ENCODE results near the gene FZD4.
A peak's percentile ranks its signal among the peaks of the same experiment; 100 is the strongest.

FZD4 gene

DNA sequence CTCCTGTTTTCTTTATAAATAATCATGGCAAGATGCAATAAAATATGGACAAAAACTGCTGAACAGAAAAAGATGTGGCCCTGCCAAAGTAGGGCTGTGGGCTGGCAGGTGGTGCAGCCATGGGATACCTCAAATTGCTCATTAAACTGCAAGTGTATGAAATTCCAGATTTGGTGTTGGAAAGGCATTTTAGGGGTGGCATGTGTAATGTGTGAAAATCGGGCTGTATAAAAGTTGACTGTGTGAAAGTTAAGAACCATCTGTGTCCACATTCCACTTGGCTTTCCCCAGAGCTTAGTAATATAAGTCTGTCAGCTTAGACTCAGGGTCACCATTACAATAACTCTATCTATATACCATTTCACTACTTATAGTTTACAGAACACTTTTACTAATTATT is 34.8 kb upstream of the FZD4 start:
- H3K4me3 ChIP-seq (ENCODE audit: extremely low read depth, insufficient read depth, low read length, poor library complexity, severe bottlenecking): no peak overlapping the region
- H3K4me1 ChIP-seq (ENCODE audit: control insufficient read depth, insufficient read depth, low read length, poor library complexity, severe bottlenecking): peaks cover 37% of the 10 kb centered on the region
- no peaks in the 10 kb centered on the region for H3K9me3 ChIP-seq (ENCODE audit: control insufficient read depth, low read length)
- H3K36me3 ChIP-seq (ENCODE audit: control insufficient read depth, insufficient read depth, low read length): no peaks in the 10 kb centered on the region
- no CpG with 5 or more reads among the region's 1 CpG for WGBS, 2 experiments (ENCODE audit: insufficient coverage in 2 of 2)
- peak overlapping the region; percentile 80 for H3K27ac ChIP-seq (ENCODE audit: low read depth, low read length, severe bottlenecking)

DNA sequence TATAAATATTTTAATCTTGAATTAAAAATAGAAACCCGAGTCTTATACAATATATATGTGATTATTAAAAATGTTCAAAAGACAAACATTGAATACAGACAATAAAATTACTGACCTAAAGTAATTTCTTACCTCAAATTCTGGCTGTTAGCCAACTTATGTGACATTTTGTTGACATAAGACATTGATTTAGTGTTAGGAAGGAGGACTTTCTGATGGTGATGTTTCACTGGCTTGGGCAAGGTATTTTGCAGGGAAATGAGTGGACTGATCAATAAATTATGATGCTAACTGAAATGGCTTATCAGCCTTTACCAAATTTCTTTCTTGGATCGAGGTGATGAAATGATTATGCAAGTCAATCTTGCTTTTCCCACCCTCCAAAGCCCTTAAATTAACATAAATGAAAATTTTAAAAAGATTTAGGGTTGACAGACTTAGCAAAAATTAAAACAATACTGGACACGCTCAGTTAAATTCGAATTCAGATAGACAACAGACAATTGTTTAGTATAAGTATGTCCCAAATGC is 33.2 kb upstream of the FZD4 start:
- Histone ChIP-seq H3K4me1 (ENCODE audit: control insufficient read depth, insufficient read depth, low read length, poor library complexity, severe bottlenecking) (peaks cover 35% of the 10 kb centered on the region), H3K9me3 (ENCODE audit: control insufficient read depth, low read length) (no peaks in the 10 kb centered on the region), H3K27ac (ENCODE audit: low read depth, low read length, severe bottlenecking) (no peak overlapping the region), H3K36me3 (ENCODE audit: control insufficient read depth, insufficient read depth, low read length) (no peaks in the 10 kb centered on the region), H3K4me3 (ENCODE audit: extremely low read depth, insufficient read depth, low read length, poor library complexity, severe bottlenecking) (no peak overlapping the region)
- no CpG with 5 or more reads among the region's 4 CpGs for WGBS, 2 experiments (ENCODE audit: insufficient coverage in 2 of 2)

DNA sequence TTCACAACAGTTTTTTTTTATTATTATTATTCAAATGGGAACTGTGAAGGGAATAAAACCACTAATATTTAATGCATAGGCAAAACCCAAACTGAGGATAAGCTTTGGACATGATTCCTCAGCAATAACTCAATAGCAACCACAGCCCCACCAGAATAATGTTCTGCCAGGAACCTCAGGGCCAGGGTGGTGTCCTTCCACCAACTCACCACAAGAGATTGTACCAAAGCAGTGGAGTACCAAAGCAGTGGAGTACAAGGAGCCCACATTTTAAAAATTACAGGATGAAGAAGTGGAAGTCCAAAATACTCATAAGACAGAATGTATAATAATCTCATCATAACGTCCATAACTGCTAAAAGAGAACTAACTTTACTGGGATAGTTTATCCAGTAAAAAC is 32.5 kb upstream of the FZD4 start:
- H3K27ac ChIP-seq (ENCODE audit: low read depth, low read length, severe bottlenecking): no peak overlapping the region
- no peaks in the 10 kb centered on the region for H3K9me3 ChIP-seq (ENCODE audit: control insufficient read depth, low read length)
- no CpG with 5 or more reads among the region's 1 CpG for WGBS, 2 experiments (ENCODE audit: insufficient coverage in 2 of 2)
- no peak overlapping the region for H3K4me3 ChIP-seq (ENCODE audit: extremely low read depth, insufficient read depth, low read length, poor library complexity, severe bottlenecking)
- H3K36me3 ChIP-seq (ENCODE audit: control insufficient read depth, insufficient read depth, low read length): no peaks in the 10 kb centered on the region
- peaks cover 27% of the 10 kb centered on the region for H3K4me1 ChIP-seq (ENCODE audit: control insufficient read depth, insufficient read depth, low read length, poor library complexity, severe bottlenecking)

DNA sequence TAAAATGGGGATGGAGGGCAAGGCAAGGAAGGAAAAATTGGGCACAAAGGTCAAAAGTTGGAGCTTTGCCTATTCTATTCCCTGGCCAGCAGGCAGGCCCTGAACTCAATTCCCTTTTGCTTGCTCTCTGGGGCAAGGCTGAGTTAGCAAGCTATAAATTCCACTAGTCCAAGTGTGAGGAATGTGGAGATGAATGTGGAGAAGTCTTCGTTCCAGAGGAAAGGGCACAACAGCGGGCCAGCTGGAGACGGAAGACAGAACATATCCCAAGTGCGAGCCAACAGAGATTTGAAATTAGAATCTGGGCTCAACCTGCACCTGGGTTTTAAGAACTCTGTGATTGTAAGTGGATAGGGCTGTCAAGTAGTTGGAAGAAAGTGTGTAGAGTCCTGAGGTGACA is 29.5 kb upstream of the FZD4 start:
- 95 to 98% methylated on average over 4 of the region's 4 CpGs for WGBS, 2 experiments (ENCODE audit: insufficient coverage in 2 of 2)
- peaks cover 8% of the 10 kb centered on the region for H3K4me1 ChIP-seq (ENCODE audit: control insufficient read depth, insufficient read depth, low read length, poor library complexity, severe bottlenecking)
- no peaks in the 10 kb centered on the region for H3K9me3 ChIP-seq (ENCODE audit: control insufficient read depth, low read length)
- H3K27ac ChIP-seq (ENCODE audit: low read depth, low read length, severe bottlenecking): no peak overlapping the region
- no peak overlapping the region for H3K4me3 ChIP-seq (ENCODE audit: extremely low read depth, insufficient read depth, low read length, poor library complexity, severe bottlenecking)
- no peaks in the 10 kb centered on the region for H3K36me3 ChIP-seq (ENCODE audit: control insufficient read depth, insufficient read depth, low read length)

DNA sequence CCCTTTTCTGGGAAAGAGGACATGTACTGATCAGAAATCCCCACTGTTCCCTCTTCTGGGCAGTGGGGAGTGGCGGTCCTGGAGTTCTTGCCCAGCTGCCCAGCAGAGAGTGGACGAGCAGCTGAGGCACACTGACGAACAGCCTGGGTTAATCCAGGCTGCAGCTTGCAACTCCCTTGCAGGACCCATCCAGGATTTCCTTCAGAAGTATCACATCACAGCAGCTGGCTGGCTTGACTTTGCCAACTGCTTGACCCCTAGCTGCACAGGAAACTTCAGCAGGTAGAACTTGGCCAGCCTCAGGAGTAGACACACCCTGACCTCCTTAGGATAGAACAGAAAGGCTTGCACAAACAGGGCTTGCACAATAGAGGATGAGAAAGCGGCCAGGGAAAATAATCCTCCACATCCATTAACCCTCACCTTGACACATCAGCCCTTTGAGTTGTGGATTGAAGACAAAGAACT is 27.9 kb upstream of the FZD4 start:
- 100% methylated on average over 1 to 2 of the region's 4 CpGs for WGBS, 2 experiments (ENCODE audit: insufficient coverage in 2 of 2)
- Histone ChIP-seq H3K4me1 (ENCODE audit: control insufficient read depth, insufficient read depth, low read length, poor library complexity, severe bottlenecking) (peaks cover 6% of the 10 kb centered on the region), H3K27ac (ENCODE audit: low read depth, low read length, severe bottlenecking) (no peak overlapping the region), H3K4me3 (ENCODE audit: extremely low read depth, insufficient read depth, low read length, poor library complexity, severe bottlenecking) (no peak overlapping the region), H3K36me3 (ENCODE audit: control insufficient read depth, insufficient read depth, low read length) (no peaks in the 10 kb centered on the region), H3K9me3 (ENCODE audit: control insufficient read depth, low read length) (no peaks in the 10 kb centered on the region)

DNA sequence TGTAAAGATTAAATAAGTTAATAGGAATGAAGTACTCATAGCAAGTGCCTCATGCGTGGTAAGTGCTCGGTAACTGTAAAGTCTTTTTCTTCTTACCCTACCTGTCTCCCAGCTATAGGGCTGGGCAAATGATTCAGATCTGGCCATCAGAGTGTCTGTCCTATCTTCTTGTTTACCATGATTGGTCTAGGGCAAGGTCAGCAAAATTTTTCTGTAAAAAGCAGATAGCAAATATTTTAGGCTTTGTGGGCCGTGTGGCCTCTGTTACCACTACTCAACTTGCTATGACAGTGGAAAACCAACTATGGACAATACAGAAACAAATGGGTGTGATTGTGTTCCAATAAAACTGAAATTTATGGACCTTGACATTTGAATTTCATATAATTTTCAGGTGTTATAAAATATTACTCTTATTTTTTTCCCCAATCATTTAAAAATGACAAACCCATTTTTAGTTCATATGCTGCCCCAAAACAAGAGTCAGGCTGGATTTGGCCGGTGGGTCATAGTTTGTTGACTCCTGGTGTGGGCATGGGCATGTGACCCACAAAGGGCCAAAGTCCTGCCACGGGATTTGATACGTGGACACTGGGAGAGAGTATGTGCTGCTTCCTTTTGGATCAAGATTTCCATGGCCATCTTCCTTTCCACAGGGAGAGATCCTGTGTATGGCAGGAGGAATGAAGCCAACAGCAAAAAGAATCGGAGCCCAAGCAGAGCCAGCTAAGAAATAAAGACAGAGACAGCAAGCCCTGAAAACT is 26.8 kb upstream of the FZD4 start:
- H3K9me3 ChIP-seq (ENCODE audit: control insufficient read depth, low read length): no peaks in the 10 kb centered on the region
- no peak overlapping the region for H3K4me3 ChIP-seq (ENCODE audit: extremely low read depth, insufficient read depth, low read length, poor library complexity, severe bottlenecking)
- WGBS, 2 experiments (ENCODE audit: insufficient coverage in 2 of 2): 89 to 100% methylated on average over 3 to 4 of the region's 7 CpGs
- no peaks in the 10 kb centered on the region for H3K36me3 ChIP-seq (ENCODE audit: control insufficient read depth, insufficient read depth, low read length)
- peaks cover 6% of the 10 kb centered on the region for H3K4me1 ChIP-seq (ENCODE audit: control insufficient read depth, insufficient read depth, low read length, poor library complexity, severe bottlenecking)
- H3K27ac ChIP-seq (ENCODE audit: low read depth, low read length, severe bottlenecking): no peak overlapping the region

DNA sequence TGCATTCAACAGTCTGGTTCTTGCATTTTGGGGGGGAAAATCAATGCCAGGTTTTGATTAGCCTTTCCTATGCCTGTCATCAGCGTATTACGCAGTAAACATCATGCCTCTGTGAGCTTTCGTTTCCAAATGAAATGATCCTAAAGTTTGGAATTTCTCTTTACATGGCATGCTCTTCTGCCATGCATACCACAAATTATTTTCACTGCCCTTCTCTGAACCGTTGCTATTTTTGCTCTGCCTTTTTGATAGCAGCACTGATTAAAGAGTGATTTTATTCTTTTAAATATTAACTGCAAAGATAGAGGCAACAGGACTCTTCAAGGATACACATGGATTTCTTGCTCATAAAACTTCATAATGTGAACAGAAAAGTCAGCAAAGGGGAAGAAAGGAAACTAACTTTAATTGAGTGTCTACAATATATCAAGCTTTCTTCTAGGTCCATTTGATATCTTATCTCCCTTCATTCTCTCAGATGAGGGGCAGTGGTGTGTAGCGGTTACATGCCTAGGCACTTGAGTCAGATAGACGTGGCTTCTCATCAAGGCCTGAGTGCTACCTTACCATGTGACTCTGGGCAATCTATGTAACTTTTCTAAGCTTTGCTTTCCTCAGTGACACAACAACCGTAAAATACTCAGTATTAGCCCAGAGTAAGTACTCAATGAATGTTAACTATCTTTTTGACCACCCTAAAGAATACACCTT is 25.0 kb upstream of the FZD4 start:
- H3K36me3 ChIP-seq (ENCODE audit: control insufficient read depth, insufficient read depth, low read length): no peaks in the 10 kb centered on the region
- peaks cover 6% of the 10 kb centered on the region for H3K4me1 ChIP-seq (ENCODE audit: control insufficient read depth, insufficient read depth, low read length, poor library complexity, severe bottlenecking)
- 91 to 95% methylated on average over 4 to 6 of the region's 7 CpGs for WGBS, 2 experiments (ENCODE audit: insufficient coverage in 2 of 2)
- H3K4me3 ChIP-seq (ENCODE audit: extremely low read depth, insufficient read depth, low read length, poor library complexity, severe bottlenecking): no peak overlapping the region
- H3K27ac ChIP-seq (ENCODE audit: low read depth, low read length, severe bottlenecking): no peak overlapping the region
- H3K9me3 ChIP-seq (ENCODE audit: control insufficient read depth, low read length): no peaks in the 10 kb centered on the region

DNA sequence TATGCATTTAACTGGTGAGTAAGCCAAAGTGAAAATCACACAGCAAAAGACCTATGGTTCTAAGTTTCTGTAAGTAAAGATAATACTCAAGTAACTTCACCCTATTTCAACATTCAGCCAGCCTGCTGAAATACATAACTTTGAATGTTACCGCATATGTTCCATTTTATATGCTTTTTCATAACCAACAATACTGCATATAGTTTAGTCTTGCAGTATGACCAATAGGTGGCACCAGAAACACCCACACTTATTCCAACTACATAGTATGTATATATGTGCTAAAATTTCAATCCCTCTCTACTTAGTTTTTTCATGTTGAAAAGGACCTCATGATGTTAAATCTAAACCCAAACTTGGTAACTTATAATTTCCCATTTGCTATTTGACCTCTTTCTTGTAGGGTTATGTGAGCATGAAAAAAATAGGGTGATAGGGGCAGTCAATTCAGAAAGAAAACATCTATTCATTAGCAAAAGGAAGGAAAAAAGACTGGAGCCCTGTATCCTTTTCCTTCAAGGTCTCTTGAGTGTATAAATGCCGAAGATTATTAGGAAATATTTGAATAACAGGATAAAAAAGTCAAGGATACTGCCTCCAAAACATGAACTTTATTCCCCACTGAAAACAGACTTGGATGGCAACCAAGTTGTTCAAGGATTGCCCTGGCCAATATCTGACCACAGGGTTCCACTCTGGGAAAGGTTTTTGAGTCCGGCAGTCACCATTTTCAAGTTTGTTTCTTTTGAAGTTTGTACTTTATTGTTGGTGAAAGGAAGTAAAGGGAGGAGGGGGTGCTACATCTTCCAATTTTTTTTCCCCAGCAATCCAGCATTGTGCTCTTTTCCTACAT is 23.8 kb upstream of the FZD4 start:
- Histone ChIP-seq H3K36me3 (ENCODE audit: control insufficient read depth, insufficient read depth, low read length) (no peaks in the 10 kb centered on the region), H3K4me1 (ENCODE audit: control insufficient read depth, insufficient read depth, low read length, poor library complexity, severe bottlenecking) (peaks cover 6% of the 10 kb centered on the region), H3K4me3 (ENCODE audit: extremely low read depth, insufficient read depth, low read length, poor library complexity, severe bottlenecking) (no peak overlapping the region), H3K27ac (ENCODE audit: low read depth, low read length, severe bottlenecking) (no peak overlapping the region), H3K9me3 (ENCODE audit: control insufficient read depth, low read length) (no peaks in the 10 kb centered on the region)
- 100% methylated on average over 1 of the region's 3 CpGs; no CpG with 5 or more reads in 1 of the 2 experiments for WGBS, 2 experiments (ENCODE audit: insufficient coverage in 2 of 2)

DNA sequence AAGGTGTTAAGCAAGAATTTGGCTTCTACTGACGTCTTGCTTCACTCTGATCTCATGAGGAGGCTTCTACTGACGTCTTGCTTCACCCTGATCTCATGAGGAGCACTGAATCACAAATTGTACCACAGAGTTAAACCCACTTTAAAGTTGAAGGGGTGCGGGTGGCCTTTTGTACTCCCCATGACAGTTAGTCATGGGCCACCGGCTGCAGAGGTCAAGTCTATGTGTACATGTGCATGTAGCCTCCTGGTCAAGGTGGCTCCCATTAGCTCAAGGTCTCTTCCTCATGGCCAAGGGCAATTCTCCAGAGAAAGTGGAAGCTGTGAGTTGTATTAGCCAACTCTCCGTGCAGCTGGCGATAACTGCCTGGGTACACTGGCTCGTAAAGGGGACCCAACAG is 23.1 kb upstream of the FZD4 start:
- no peaks in the 10 kb centered on the region for H3K36me3 ChIP-seq (ENCODE audit: control insufficient read depth, insufficient read depth, low read length)
- H3K4me3 ChIP-seq (ENCODE audit: extremely low read depth, insufficient read depth, low read length, poor library complexity, severe bottlenecking): no peak overlapping the region
- H3K27ac ChIP-seq (ENCODE audit: low read depth, low read length, severe bottlenecking): no peak overlapping the region
- 95 to 96% methylated on average over 6 to 7 of the region's 7 CpGs for WGBS, 2 experiments (ENCODE audit: insufficient coverage in 2 of 2)
- peaks cover 6% of the 10 kb centered on the region for H3K4me1 ChIP-seq (ENCODE audit: control insufficient read depth, insufficient read depth, low read length, poor library complexity, severe bottlenecking)
- H3K9me3 ChIP-seq (ENCODE audit: control insufficient read depth, low read length): peaks cover 5% of the 10 kb centered on the region

DNA sequence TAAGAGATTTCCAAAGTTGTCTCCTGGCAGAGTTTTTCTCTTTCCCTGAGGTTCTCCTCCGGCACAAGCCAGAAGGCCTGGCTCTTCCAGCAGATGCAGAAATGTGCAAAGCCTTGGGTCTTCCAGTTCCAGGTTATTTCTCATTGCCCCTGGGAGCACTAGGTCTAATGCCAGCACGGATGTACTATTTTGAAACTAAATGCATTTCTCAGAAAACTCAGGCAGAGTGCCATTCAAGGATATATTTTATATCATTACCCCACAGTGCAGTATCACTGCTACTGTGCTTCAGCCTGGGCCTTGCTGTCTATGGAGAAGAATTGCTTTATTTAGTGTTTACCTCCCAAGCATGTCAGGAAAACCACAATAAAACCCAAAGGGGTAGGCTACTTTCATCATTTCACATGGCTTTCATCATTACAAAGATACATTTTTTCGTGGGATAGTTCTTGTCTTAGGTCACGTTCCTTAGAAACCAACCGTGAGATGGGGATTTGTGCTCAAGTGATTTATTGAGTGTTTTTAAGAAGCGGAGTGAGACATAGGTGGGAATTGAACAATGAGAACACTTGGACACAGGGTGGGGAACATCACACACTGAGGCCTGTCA is 22.4 kb upstream of the FZD4 start:
- Histone ChIP-seq H3K4me3 (ENCODE audit: extremely low read depth, insufficient read depth, low read length, poor library complexity, severe bottlenecking) (no peak overlapping the region), H3K36me3 (ENCODE audit: control insufficient read depth, insufficient read depth, low read length) (no peaks in the 10 kb centered on the region), H3K4me1 (ENCODE audit: control insufficient read depth, insufficient read depth, low read length, poor library complexity, severe bottlenecking) (peaks cover 6% of the 10 kb centered on the region), H3K9me3 (ENCODE audit: control insufficient read depth, low read length) (peaks cover 9% of the 10 kb centered on the region), H3K27ac (ENCODE audit: low read depth, low read length, severe bottlenecking) (no peak overlapping the region)
- WGBS, 2 experiments (ENCODE audit: insufficient coverage in 2 of 2): 94 to 100% methylated on average over 2 to 5 of the region's 6 CpGs

All from mesodermal cell (in vitro differentiated cells).